OCI-LY3 (cell line): ENCODE results near the gene ILKAP.

ENCODE experiments used
- CTCF ChIP-seq: fragments of 200-600, 300-600 bp; sonication (generic); IDR thresholded peaks from 2 replicates; pipeline ENCODE4 v1.5.1; 2014; ENCODE audit warnings: antibody characterized with exemption, low read length, low read depth
- EZH2phosphoT487 ChIP-seq: fragments of 200-600 bp; shearing (Covaris generic); IDR thresholded peaks from 2 replicates; pipeline ENCODE4 v1.6.1; 2018; ENCODE audit warnings: antibody characterized with exemption, mixed run types, low read depth

GRCh38 chr2:238140040-238140439 lies 63.5 kb downstream of the ILKAP start:
- TF ChIP-seq CTCF, result no peak
- no peak for TF ChIP-seq EZH2phosphoT487
